Erythroblast (primary cell): ENCODE results near the gene SERTAD2.

Experiments
- DNase-seq, 2 experiments: peaks; one replicate each; lab custom pipeline; 2025; lab: John Stamatoyannopoulos, UW
- GATA1 ChIP-seq: IDR thresholded peaks from 2 replicates; pipeline ENCODE4 v1.6.1; 2011; ENCODE audit warnings: low read depth, mild to moderate bottlenecking, control low read depth, low read length, moderate library complexity
- POLR2A ChIP-seq: IDR thresholded peaks from 2 replicates; pipeline ENCODE4 v1.6.1; 2011; ENCODE audit warnings: mild to moderate bottlenecking, low read length

Gene SERTAD2

GRCh38 chr2:64635976-64636911, 17.5 kb downstream of the SERTAD2 start:
- DNase-seq: no peak

GRCh38 chr2:64634345-64635267, 19.1 kb downstream of the SERTAD2 start:
- no peak for TF ChIP-seq GATA1
- TF ChIP-seq POLR2A: no peak
- DNase-seq: no peak

More at GRCh38 chr2:64635976-64636911, 17.5 kb downstream of the SERTAD2 start:
- no peak for TF ChIP-seq GATA1
- no peak for TF ChIP-seq POLR2A

- no peak for DNase-seq
These were observed 20.6 kb downstream of the SERTAD2 start for GRCh38 chr2:64632835-64633819.

GRCh38 chr2:64631771-64632170, 21.9 kb downstream of the SERTAD2 start:
- no peak for DNase-seq
- TF ChIP-seq POLR2A: no peak
- TF ChIP-seq GATA1: no peak

More at GRCh38 chr2:64632835-64633819, 20.6 kb downstream of the SERTAD2 start:
- TF ChIP-seq POLR2A (no peak), GATA1 (no peak)

GRCh38 chr2:64630752-64631151, 23.0 kb downstream of the SERTAD2 start:
- TF ChIP-seq POLR2A (no peak), GATA1 (no peak)
- no peak for DNase-seq

GRCh38 chr2:64629875-64630274, 23.8 kb downstream of the SERTAD2 start:
- TF ChIP-seq POLR2A (no peak), GATA1 (no peak)
- no peak for DNase-seq

GRCh38 chr2:64629329-64629781, 24.4 kb downstream of the SERTAD2 start:
- TF ChIP-seq POLR2A (no peak), GATA1 (no peak)
- no peak for DNase-seq

GRCh38 chr2:64627860-64628841, 25.6 kb downstream of the SERTAD2 start:
- TF ChIP-seq GATA1 (no peak), POLR2A (no peak)
- no peak for DNase-seq

- DNase-seq: no peak
- TF ChIP-seq GATA1: no peak
- TF ChIP-seq POLR2A: no peak
These were observed 26.6 kb downstream of the SERTAD2 start for GRCh38 chr2:64626963-64627760.

GRCh38 chr2:64626146-64626809, 27.4 kb downstream of the SERTAD2 start:
- no peak for DNase-seq
- TF ChIP-seq GATA1 (no peak), POLR2A (no peak)
